ENCODE data around the gene SNRPN.
"Not testable (repeated sequence)": the region's sequence is repeated elsewhere in the genome, so short reads cannot be mapped to it uniquely, and the experiment has no call there.

SNRPN gene

GRCh38 chr15:24954783-24955530, at the start of gene SNRPN, which contains the start of gene SNURF:
TSS of gene SNRPN (plus strand) at chr15:24954987. CDS start at chr15:24974454, 19,467 bp downstream.
TSS of gene SNURF (plus strand) at chr15:24954987. CDS start at chr15:24955049, 62 bp downstream.
- peak; percentile 63 to 76 for DNase-seq

DNA sequence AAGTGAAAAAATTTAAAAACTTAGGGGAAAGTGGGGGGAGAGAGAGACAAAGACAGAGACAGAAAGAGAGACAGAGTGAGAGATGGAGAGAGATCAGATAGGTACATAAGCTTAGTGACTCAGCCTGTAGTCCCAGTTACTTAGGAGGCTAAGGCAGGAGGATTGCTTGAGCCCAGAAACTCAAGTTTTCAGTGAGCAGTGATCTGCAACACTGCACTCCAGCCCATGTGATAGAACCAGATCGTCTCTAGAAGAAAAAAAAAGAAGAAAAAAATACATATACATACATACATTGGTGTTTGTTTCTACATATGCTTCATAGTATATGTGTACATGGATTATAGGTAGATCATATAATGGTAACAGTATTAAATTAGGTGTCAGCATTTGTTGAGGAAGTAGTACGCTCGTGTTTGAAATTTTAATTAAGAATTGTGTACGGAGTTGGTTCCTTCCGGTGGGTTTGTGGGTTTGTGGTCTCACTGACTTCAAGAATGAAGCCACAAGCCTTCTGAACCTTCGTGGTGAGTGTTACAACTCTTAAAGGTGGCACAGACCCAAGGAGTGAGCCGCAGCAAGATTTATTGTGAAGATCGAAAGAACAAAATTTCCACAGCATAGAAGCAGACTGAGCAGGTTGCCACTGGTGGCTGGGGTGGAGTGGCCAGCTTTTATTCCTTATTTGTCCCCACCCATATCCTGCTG, 38.3 kb upstream of the SNRPN start:
- DNase-seq, result no peak

DNA sequence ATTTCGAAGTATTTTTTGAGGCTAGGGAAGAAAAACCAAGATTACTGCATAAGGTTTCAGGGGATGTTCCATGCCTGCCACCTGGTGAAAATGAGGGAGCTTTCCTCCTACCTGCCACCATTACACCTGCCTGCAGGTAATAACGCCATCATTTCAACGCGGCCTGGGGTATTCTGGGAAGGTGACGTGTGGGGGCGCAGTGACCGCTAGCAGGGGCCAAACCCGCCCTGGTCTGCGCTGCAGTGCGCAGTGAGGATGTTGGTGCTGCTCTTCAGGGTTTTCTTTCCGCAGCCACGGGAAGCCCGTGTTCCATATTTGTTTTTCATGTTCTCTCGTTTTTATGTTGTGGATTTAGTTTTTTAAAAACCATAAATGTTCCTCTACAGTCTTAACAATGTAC, 37.4 kb upstream of the SNRPN start:
- DNase-seq, result no peak

GRCh38 chr15:24919446-24919845, 35.3 kb upstream of the SNRPN start:
- DNase-seq, result no peak

- not testable (repeated sequence) for DNase-seq
Observed at GRCh38 chr15:24922781-24923180, 32.0 kb upstream of the SNRPN start.

GRCh38 chr15:24924153-24924552, 30.6 kb upstream of the SNRPN start:
- DNase-seq, result no peak

DNA sequence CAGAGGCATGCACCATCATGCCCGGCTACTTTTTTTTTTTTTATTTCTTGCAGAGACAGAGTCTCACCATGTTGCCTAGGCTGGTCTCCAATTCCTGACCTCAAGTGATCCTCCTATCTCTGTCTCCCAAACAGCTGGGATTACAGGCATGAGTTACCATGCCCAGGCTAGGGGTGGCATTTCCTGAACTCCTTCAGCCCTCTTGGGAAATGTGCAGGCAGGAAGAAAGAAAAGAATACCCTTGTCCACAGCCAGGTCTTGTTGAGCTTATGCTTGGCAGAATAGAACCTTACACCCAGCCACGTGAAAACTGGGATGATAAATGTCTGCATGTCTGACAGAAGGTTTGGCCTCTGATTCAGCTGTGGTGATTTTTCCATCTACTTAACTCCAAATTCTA, 30.2 kb upstream of the SNRPN start:
- DNase-seq, result no peak

DNA sequence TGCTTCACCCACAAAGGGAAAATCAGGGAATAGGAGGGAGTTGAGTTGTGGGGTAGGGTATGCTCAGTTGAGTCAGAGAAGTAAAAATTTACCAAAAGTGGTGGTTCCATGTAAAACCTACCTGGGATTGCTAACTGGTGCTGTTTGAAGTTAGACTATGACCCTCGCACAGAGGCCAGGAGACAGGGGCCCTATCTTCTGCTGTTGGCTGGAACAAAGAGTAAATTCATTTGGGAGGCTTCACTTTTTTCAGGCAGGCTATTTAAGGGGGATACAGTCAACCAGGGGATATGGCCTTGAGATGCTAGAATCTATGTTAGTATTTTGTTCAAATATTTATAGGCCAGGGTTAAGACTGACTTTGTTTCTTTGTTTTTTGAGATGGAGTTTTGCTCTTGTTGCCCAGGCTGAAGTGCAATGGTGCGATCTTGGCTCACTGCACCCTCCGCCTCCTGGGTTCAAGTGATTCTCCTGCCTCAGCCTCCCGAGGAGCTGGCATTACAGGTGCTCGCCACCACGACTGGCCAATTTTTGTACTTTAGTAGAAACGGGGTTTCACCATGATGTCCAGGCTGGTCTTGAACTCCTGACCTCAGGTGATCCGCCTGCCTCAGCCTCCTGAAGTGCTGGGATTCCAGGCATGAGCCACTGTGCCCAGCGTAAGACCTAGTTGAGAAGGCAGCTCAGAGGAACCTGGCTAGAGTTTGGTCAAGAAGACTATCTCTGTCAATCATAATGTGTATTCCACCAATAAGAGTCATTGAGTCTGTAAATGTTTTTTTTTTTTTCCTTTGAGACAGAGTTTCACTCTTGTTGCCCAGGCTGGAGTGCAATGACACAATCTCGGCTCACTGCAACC, 22.7 kb upstream of the SNRPN start:
- DNase-seq, result not testable (repeated sequence)

DNA sequence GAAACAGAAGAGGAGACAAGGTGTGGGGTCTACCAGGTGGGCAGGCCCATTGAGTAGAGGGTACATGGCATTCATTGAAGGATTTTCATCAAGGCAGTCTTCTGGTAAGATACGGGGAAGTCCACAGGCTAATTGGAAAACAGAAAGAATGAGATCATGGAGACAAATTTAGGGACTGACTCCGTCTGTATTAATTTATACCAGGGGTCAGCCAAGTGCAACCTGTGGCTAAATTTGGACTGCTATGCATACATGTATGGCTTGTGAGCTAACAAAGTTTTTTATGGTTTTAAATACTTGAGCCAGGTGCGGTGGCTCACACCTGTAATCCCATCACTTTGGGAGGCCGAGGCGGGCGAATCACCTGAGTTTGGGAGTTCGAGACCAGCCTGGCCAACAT, 21.1 kb upstream of the SNRPN start:
- DNase-seq, result no peak

GRCh38 chr15:24938224-24938623, 16.6 kb upstream of the SNRPN start:
- DNase-seq, result not testable (repeated sequence)

DNA sequence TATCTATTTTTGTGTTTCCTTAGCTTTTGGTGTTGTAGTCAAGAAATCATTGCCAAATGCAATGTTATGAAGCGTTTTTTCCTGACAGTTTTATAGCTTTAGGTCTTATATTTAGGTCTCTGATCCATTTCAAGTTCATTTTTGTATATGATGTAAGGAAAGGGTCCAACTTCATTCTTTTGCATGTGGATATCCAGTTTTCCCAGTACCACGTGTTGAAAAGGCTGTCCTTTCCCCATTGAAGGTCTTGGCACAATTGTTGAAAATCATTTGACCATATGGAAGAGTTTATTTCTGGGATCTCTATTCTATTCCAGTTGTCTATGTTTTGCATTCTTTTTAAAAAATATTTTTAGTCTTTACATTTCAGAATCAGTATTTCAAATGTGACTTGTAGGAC, 14.6 kb upstream of the SNRPN start:
- no peak for DNase-seq

GRCh38 chr15:24943361-24943760, 11.4 kb upstream of the SNRPN start:
- no peak for DNase-seq

DNA sequence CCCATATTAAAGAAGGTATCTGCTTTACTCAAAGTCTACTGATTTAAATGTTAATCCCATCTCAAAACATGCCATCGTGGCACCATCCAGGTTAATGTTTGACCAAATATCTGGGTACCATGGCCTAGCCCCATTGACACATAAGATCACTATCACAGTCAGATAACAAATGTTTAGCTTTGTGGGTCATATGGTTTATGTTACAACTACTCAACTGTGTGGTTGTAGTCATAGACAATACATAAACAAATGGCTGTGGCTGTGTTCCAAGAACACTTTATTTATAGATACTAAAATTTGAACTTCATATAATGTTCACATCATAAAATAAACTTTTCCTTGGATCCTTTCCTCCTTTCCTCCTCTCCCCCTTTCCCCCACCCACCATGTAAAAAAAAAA, 9.8 kb upstream of the SNRPN start:
- DNase-seq, result no peak

DNA sequence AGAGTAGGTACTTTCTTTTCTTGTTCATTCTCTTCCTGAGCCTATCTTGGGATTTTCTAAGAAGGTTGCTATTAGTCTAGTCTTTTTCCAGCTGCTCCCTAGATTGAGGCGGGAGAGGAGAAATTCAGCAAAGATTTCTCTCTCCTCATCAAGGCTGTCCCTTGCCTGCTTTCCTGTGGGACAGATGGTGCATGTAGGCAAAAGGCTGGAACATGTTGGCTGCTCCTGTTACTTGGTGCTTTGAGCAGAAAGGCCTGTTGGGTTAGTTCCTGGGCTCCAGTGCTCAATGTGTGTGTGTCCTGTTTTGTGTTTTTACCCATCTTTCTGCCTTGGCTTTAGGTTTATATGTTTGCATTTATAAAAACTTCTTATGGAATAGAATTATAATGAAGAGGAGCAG, 9.1 kb upstream of the SNRPN start:
- DNase-seq, result no peak

- no peak for DNase-seq
Observed at GRCh38 chr15:24948495-24948894, 6.3 kb upstream of the SNRPN start.

DNA sequence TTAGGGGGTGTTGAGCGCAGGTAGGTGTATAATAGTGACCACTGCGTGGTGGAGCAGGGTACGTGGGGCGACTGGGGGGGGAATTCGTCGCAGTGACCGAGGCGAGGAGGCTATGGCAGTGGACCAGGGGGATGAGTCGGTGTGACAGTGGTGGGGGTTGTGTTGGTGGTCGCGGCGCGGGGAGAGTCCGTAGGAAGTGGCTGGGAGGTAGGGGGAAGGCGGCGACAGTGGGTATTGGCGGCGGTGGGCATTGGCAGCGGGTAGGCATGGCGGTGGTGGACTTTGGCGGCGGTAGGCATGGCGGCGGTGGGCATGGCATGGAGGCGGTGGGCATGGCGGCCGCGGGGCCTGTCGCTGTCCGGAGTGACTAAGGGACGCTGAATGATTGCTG, 739 bp downstream of the SNRPN start:
- DNase-seq, result peak in 1 of 2 experiments; percentile 26

- DNase-seq, result peak; percentile 59 to 69
Observed at GRCh38 chr15:24956111-24956838, 1.5 kb downstream of the SNRPN start.

GRCh38 chr15:24957691-24958090, 2.9 kb downstream of the SNRPN start:
- DNase-seq, result no peak

GRCh38 chr15:24961967-24962366, 7.2 kb downstream of the SNRPN start:
- no peak for DNase-seq

DNA sequence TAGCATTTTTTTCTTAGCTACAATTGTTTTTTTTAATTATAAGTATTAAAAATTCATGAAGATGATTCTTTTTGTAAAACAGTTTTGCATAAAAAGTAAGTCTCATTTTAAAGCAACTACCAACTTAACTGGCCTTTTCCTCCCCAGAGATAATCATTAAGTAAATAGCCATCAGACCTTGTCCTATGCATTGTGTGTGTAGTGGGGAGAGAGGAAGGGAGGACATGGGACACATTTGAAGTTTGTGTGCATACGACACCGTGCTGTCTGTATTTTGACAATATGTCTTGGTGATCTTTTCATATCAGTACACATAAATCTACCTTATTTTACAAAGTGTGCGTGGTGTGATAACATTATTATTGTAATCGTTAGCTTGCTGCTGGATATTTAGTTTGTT, 8.1 kb downstream of the SNRPN start:
- DNase-seq, result no peak

- no peak for DNase-seq
Observed at GRCh38 chr15:24966364-24967103, 11.7 kb downstream of the SNRPN start.

DNA sequence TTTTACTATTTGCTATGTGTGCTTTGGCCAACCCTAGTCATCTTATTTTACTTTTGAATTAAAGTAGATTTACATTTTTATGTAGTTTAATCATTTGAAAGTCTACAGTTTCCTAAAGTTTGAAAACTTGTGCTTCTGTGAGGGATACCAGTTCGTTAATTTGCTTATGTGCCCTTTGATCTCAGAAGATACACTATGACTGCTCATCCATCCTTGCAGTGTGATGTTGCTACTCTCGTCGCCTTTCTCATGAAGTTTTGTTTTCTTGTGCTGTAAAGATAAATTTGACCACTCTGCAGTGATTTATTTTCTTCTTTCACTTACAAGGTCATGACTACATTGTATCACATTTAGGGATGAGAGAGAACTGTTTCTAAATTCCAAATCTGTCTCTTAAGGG, 16.3 kb downstream of the SNRPN start:
- DNase-seq, result no peak

All from activated T-cell treated with anti-CD3 and anti-CD28 coated beads, Interleukin-2, amount 50 U/mL, for 48 hours (primary cell).